Mucosa of stomach (tissue), 1 donor: Measurements from ENCODE around the gene CDSN.
"Not testable (repeated sequence)": the region's sequence is repeated elsewhere in the genome, so short reads cannot be mapped to it uniquely, and the experiment has no call there.

Source experiments
- H3K27me3 ChIP-seq: one replicate; pipeline ENCODE4 v1.7.0; 2013; ENCODE audit warnings: mild to moderate bottlenecking, low read length; ENCODE audit not compliant: control insufficient read depth, insufficient read depth
- H3K36me3 ChIP-seq: one replicate; pipeline ENCODE4 v1.7.0; 2013; ENCODE audit warnings: low read length; ENCODE audit not compliant: control insufficient read depth, insufficient read depth
- H3K4me1 ChIP-seq: one replicate; pipeline ENCODE4 v1.7.0; 2013; ENCODE audit warnings: mild to moderate bottlenecking, low read length; ENCODE audit not compliant: control insufficient read depth, insufficient read depth
- H3K4me3 ChIP-seq: one replicate; pipeline ENCODE4 v1.7.0; 2013; ENCODE audit warnings: low read length
- H3K9ac ChIP-seq: one replicate; pipeline ENCODE4 v1.7.0; 2013; ENCODE audit warnings: mild to moderate bottlenecking, low read length, moderate library complexity
- H3K9me3 ChIP-seq: one replicate; pipeline ENCODE4 v1.7.0; 2013; ENCODE audit warnings: mild to moderate bottlenecking, low read length, moderate library complexity; ENCODE audit not compliant: control insufficient read depth
- donor health status: Pancreatic carcinoma.

CDSN gene

GRCh38 chr6:31087494-31088089 lies 32.7 kb downstream of the CDSN start:
- Histone ChIP-seq H3K36me3 (no peaks in the 10 kb centered on the region), H3K4me3 (no peak overlapping the region), H3K9me3 (no peaks in the 10 kb centered on the region), H3K9ac (no peak overlapping the region), H3K27me3 (no peaks in the 10 kb centered on the region), H3K4me1 (no peaks in the 10 kb centered on the region)

GRCh38 chr6:31086788-31087440 lies 33.3 kb downstream of the CDSN start:
- Histone ChIP-seq H3K4me3 (no peak overlapping the region), H3K9ac (no peak overlapping the region), H3K27me3 (no peaks in the 10 kb centered on the region), H3K4me1 (no peaks in the 10 kb centered on the region), H3K36me3 (no peaks in the 10 kb centered on the region), H3K9me3 (no peaks in the 10 kb centered on the region)

GRCh38 chr6:31083742-31084354 lies 36.4 kb downstream of the CDSN start:
- H3K9me3 ChIP-seq: no peaks in the 10 kb centered on the region
- H3K36me3 ChIP-seq: no peaks in the 10 kb centered on the region

GRCh38 chr6:31081872-31082271 lies 38.4 kb downstream of the CDSN start:
- Histone ChIP-seq H3K4me3 (no peak overlapping the region), H3K9me3 (no peaks in the 10 kb centered on the region), H3K36me3 (no peaks in the 10 kb centered on the region), H3K9ac (no peak overlapping the region), H3K27me3 (no peaks in the 10 kb centered on the region), H3K4me1 (no peaks in the 10 kb centered on the region)

More at GRCh38 chr6:31083742-31084354, 36.4 kb downstream of the CDSN start:
- Histone ChIP-seq H3K4me1 (no peaks in the 10 kb centered on the region), H3K4me3 (no peak overlapping the region), H3K27me3 (no peaks in the 10 kb centered on the region), H3K9ac (no peak overlapping the region)

GRCh38 chr6:31079656-31080261 lies 40.5 kb downstream of the CDSN start:
- Histone ChIP-seq H3K27me3 (no peaks in the 10 kb centered on the region), H3K36me3 (no peaks in the 10 kb centered on the region), H3K4me1 (no peaks in the 10 kb centered on the region), H3K4me3 (no peak overlapping the region), H3K9me3 (no peaks in the 10 kb centered on the region), H3K9ac (no peak overlapping the region)

- H3K36me3 ChIP-seq: no peaks in the 10 kb centered on the region
- no peaks in the 10 kb centered on the region for H3K4me1 ChIP-seq
- no peaks in the 10 kb centered on the region for H3K9me3 ChIP-seq
- H3K27me3 ChIP-seq: no peaks in the 10 kb centered on the region
- no peak overlapping the region for H3K9ac ChIP-seq
- no peak overlapping the region for H3K4me3 ChIP-seq
These were observed 43.6 kb downstream of the CDSN start for GRCh38 chr6:31076611-31077010.

GRCh38 chr6:31075528-31075927 lies 44.7 kb downstream of the CDSN start:
- no peaks in the 10 kb centered on the region for H3K27me3 ChIP-seq
- no peaks in the 10 kb centered on the region for H3K36me3 ChIP-seq
- H3K9me3 ChIP-seq: no peaks in the 10 kb centered on the region
- no peak overlapping the region for H3K9ac ChIP-seq
- H3K4me1 ChIP-seq: no peaks in the 10 kb centered on the region
- no peak overlapping the region for H3K4me3 ChIP-seq

- no peak overlapping the region for H3K9ac ChIP-seq
- no peak overlapping the region for H3K4me3 ChIP-seq
- no peaks in the 10 kb centered on the region for H3K4me1 ChIP-seq
- no peaks in the 10 kb centered on the region for H3K27me3 ChIP-seq
- no peaks in the 10 kb centered on the region for H3K9me3 ChIP-seq
- no peaks in the 10 kb centered on the region for H3K36me3 ChIP-seq
These were observed 45.8 kb downstream of the CDSN start for GRCh38 chr6:31074401-31074800.

- no peak overlapping the region for H3K4me3 ChIP-seq
- no peaks in the 10 kb centered on the region for H3K4me1 ChIP-seq
- no peaks in the 10 kb centered on the region for H3K27me3 ChIP-seq
- no peaks in the 10 kb centered on the region for H3K36me3 ChIP-seq
- no peak overlapping the region for H3K9ac ChIP-seq
- no peaks in the 10 kb centered on the region for H3K9me3 ChIP-seq
These were observed 49.5 kb downstream of the CDSN start for GRCh38 chr6:31070711-31071197.

- H3K36me3 ChIP-seq: no peaks in the 10 kb centered on the region
- no peaks in the 10 kb centered on the region for H3K9me3 ChIP-seq
- no peak overlapping the region for H3K9ac ChIP-seq
- no peaks in the 10 kb centered on the region for H3K27me3 ChIP-seq
- no peaks in the 10 kb centered on the region for H3K4me1 ChIP-seq
- H3K4me3 ChIP-seq: no peak overlapping the region
These were observed 51.4 kb downstream of the CDSN start for GRCh38 chr6:31068669-31069340.

GRCh38 chr6:31067891-31068668 lies 52.2 kb downstream of the CDSN start:
- H3K9ac ChIP-seq, H3K4me1 ChIP-seq, H3K9me3 ChIP-seq, H3K4me3 ChIP-seq, H3K36me3 ChIP-seq, H3K27me3 ChIP-seq: not testable (repeated sequence)
